ENCODE measurements around the gene CLDN25.

GRCh38 chr11:113818426-113818825, 38.8 kb downstream of the CLDN25 start:
- TF ChIP-seq CTCF (IDR thresholded peaks at IDR 0.05 in 8 of 11, conservative IDR thresholded peaks at IDR 0.05 in 3 of 11) (no peak), POLR2A (IDR thresholded peaks at IDR 0.05) (no peak)

All from spleen (tissue), 7 donors.